HepG2 (cell line): ENCODE results near the gene AHSA1. TPM values are rescaled to one million over a fixed set of nuclear protein-coding genes. Genes with fewer than 3 reads are reported as not detected.

ENCODE experiments used
- ADNP ChIP-seq: sonication (generic); formaldehyde crosslinking; IDR thresholded peaks from 2 replicates; pipeline ENCODE4 v1.4.0; 2020; ENCODE audit warnings: missing genetic modification reagents
- ERF ChIP-seq: IDR thresholded peaks from 2 replicates; pipeline ENCODE4 v1.6.1; 2018; ENCODE audit warnings: missing biosample characterization, missing genetic modification reagents
- GABPA ChIP-seq, 2 experiments: IDR thresholded peaks; 2 replicates each; pipeline ENCODE4 v1.6.1; 2011 to 2016; ENCODE audit warnings: low read depth in 2 of 2, low read length in 1 of 2, missing biosample characterization in 1 of 2, missing genetic modification characterization in 1 of 2
- IRF2 ChIP-seq: IDR thresholded peaks from 2 replicates; pipeline ENCODE4 v1.6.1; 2018; ENCODE audit warnings: missing genetic modification reagents, missing compliant biosample characterization
- JUND ChIP-seq: sonication (generic); formaldehyde crosslinking; IDR thresholded peaks from 2 replicates; pipeline ENCODE4 v1.8.0; 2022; ENCODE audit warnings: mild to moderate bottlenecking, missing genetic modification reagents
- KDM6A ChIP-seq: IDR thresholded peaks from 2 replicates; pipeline ENCODE4 v1.6.1; 2016; ENCODE audit warnings: low read depth
- KMT2A ChIP-seq: sonication (generic); formaldehyde crosslinking; IDR thresholded peaks from 2 replicates; pipeline ENCODE4 v1.4.0; 2020; ENCODE audit warnings: missing genetic modification reagents
- LCORL ChIP-seq, 2 experiments: fragments of 450-650 bp in 1 of 2; sonication (generic) in 1 of 2; formaldehyde crosslinking in 1 of 2; IDR thresholded peaks; 2 replicates each; pipeline versions ENCODE4 v1.5.0 to v1.6.1; 2017 to 2020; ENCODE audit warnings: antibody characterized with exemption in 1 of 2, missing genetic modification reagents in 1 of 2
- MXI1 ChIP-seq: IDR thresholded peaks from 3 replicates; pipeline ENCODE4 v1.6.1; 2012; ENCODE audit warnings: low read depth, low read length, inconsistent platforms, borderline replicate concordance
- MYPOP ChIP-seq: sonication (generic); formaldehyde crosslinking; IDR thresholded peaks from 2 replicates; pipeline ENCODE4 v1.8.1; 2023; ENCODE audit warnings: mild to moderate bottlenecking, moderate library complexity, missing genetic modification reagents
- NONO ChIP-seq, 2 experiments: fragments of 450-650 bp in 1 of 2; sonication (generic) in 1 of 2; formaldehyde crosslinking in 1 of 2; IDR thresholded peaks in 1 of 2; conservative IDR thresholded peaks in 1 of 2; 2 replicates each; pipeline versions ENCODE4 v1.6.1 to v1.8.0; 2017 to 2022; ENCODE audit warnings: mild to moderate bottlenecking in 1 of 2, missing genetic modification reagents in 1 of 2, moderate library complexity in 1 of 2
- NR3C1 ChIP-seq: sonication (generic); formaldehyde crosslinking; IDR thresholded peaks from 2 replicates; pipeline ENCODE4 v1.4.0; 2020; ENCODE audit warnings: missing genetic modification reagents
- NRL ChIP-seq: sonication (generic); formaldehyde crosslinking; IDR thresholded peaks from 2 replicates; pipeline ENCODE4 v1.5.0; 2020; ENCODE audit warnings: missing genetic modification reagents, mild to moderate bottlenecking, moderate library complexity, borderline replicate concordance
- PHF5A ChIP-seq: IDR thresholded peaks from one replicate; pipeline ENCODE4 v1.6.1; 2018; ENCODE audit warnings: low read depth, missing genetic modification reagents; ENCODE audit not compliant: unreplicated experiment
- RORA ChIP-seq: sonication (generic); formaldehyde crosslinking; IDR thresholded peaks from 2 replicates; pipeline ENCODE4 v1.5.0; 2020; ENCODE audit warnings: mild to moderate bottlenecking, missing genetic modification reagents, moderate library complexity
- RXRB ChIP-seq: IDR thresholded peaks from 2 replicates; pipeline ENCODE4 v1.6.1; 2016; ENCODE audit warnings: borderline replicate concordance, missing genetic modification reagents, missing compliant biosample characterization
- SNAPC2 ChIP-seq: sonication (generic); formaldehyde crosslinking; IDR thresholded peaks from 2 replicates; pipeline ENCODE4 v1.8.1; 2022; ENCODE audit warnings: mild to moderate bottlenecking, missing genetic modification reagents
- TEAD3 ChIP-seq: optimal IDR thresholded peaks from 2 replicates; pipeline ENCODE3; 2016; ENCODE audit warnings: borderline replicate concordance
- TERF1 ChIP-seq: sonication (generic); formaldehyde crosslinking; IDR thresholded peaks from 2 replicates; pipeline ENCODE4 v1.8.0; 2022; ENCODE audit warnings: mild to moderate bottlenecking, missing genetic modification reagents, moderate library complexity
- THAP11 ChIP-seq: IDR thresholded peaks from 2 replicates; pipeline ENCODE4 v1.6.1; 2016; ENCODE audit warnings: missing biosample characterization, missing genetic modification reagents
- ZBTB20 ChIP-seq: sonication (generic); formaldehyde crosslinking; IDR thresholded peaks from 2 replicates; pipeline ENCODE4 v1.8.1; 2023; ENCODE audit warnings: missing genetic modification reagents, low read depth, mild to moderate bottlenecking, borderline replicate concordance
- ZNF333 ChIP-seq: sonication (generic); formaldehyde crosslinking; IDR thresholded peaks from 2 replicates; pipeline ENCODE4 v1.4.0; 2020; ENCODE audit warnings: mild to moderate bottlenecking, missing genetic modification reagents, borderline replicate concordance
- ZNF547 ChIP-seq: sonication (generic); formaldehyde crosslinking; IDR thresholded peaks from 2 replicates; pipeline ENCODE4 v1.5.1; 2020; ENCODE audit warnings: mild to moderate bottlenecking, missing genetic modification reagents
- ZNF619 ChIP-seq: sonication (generic); formaldehyde crosslinking; IDR thresholded peaks from 2 replicates; pipeline ENCODE4 v1.4.0; 2020; ENCODE audit warnings: mild to moderate bottlenecking, missing genetic modification reagents
- polyA plus RNA-seq, 8 experiments: library from polyadenylated mRNA; depleted of rRNA in 3 of 8; stranded (reverse) in 7 of 8; unstranded in 1 of 8; fragments of >200 nt; fragmentation: Illumina TruSeq in 4 of 8; extraction: Trizol in 4 of 8; gene quantifications; 2 replicates each; pipeline versions ENCODE4 v1.2.1 to v1.2.3, GENCODE V29; 2011 to 2016; ENCODE audit warnings: low read depth in 4 of 8, missing spikeins in 1 of 8, mixed read lengths in 1 of 8; ENCODE audit not compliant: insufficient read depth in 1 of 8
- total RNA-seq, 5 experiments: library from RNA; depleted of rRNA; stranded (reverse); fragments of >200 nt; fragmentation: Illumina TruSeq; extraction: Trizol; gene quantifications; 2 replicates each; pipeline ENCODE4 v1.2.3, GENCODE V29; 2016; ENCODE audit warnings: low read depth in 1 of 5
- TF ChIP-seq, protein P1 (sequence below): sonication (generic); formaldehyde crosslinking; IDR thresholded peaks from 2 replicates; pipeline ENCODE4 v1.8.1; 2023; ENCODE audit warnings: mild to moderate bottlenecking, missing genetic modification reagents
- TF ChIP-seq, protein P2 (sequence below): sonication (generic); formaldehyde crosslinking; IDR thresholded peaks from 2 replicates; pipeline ENCODE4 v1.8.0; 2022; ENCODE audit warnings: low read depth, missing genetic modification reagents

Gene AHSA1
- total and polyA plus RNA-seq, 2 of the 13 experiments (the other 11 are each of a cell fraction or from before 2014, with no cell fraction given) = 113 to 241 TPM

GRCh38 chr14:77502109-77502782 is 44.4 kb downstream of the AHSA1 start (continued):
- TF ChIP-seq KMT2A (CRISPR knock-in tag) (no peak), GABPA (IDR thresholded peaks at IDR 0.05; ENCODE audit: low read depth, low read length) (no peak), GABPA (CRISPR knock-in tag; IDR thresholded peaks at IDR 0.05; ENCODE audit: low read depth) (0 out of 2 replicates have a peak, but pooled peaks have one; percentile 35), NR3C1 (CRISPR knock-in tag) (no peak), TERF1 (CRISPR knock-in tag) (no peak), ZNF547 (CRISPR knock-in tag) (no peak), ERF (CRISPR knock-in tag) (peak; percentile 68), TEAD3 (CRISPR knock-in tag) (peak; percentile 83), THAP11 (0 out of 2 replicates have a peak, but pooled peaks have one; percentile 25), ZNF333 (CRISPR knock-in tag) (no peak), LCORL (IDR thresholded peaks at IDR 0.05) (no peak), LCORL (CRISPR knock-in tag; IDR thresholded peaks at IDR 0.05) (peak; percentile 45; the same call in 1 of the 2 replicates), ZNF619 (CRISPR knock-in tag) (no peak), MYPOP (CRISPR knock-in tag) (0 out of 2 replicates have a peak, but pooled peaks have one; percentile 59), ZBTB20 (CRISPR knock-in tag) (peak; percentile 86; the same call in 1 of the 2 replicates), KDM6A (CRISPR knock-in tag) (peak; percentile 82), MXI1 (peak; percentile 36; the same call in 1 of the 3 replicates), JUND (CRISPR knock-in tag) (no peak), ADNP (CRISPR knock-in tag) (no peak), IRF2 (CRISPR knock-in tag) (peak; percentile 58; the same call in 1 of the 2 replicates), RXRB (CRISPR knock-in tag) (peak; percentile 95), SNAPC2 (CRISPR knock-in tag) (peak; percentile 70; the same call in 1 of the 2 replicates), NONO (IDR thresholded peaks at IDR 0.05) (no peak), NONO (CRISPR knock-in tag; conservative IDR thresholded peaks at IDR 0.05) (peak; percentile 38; the same call in 1 of the 2 replicates), RORA (CRISPR knock-in tag) (no peak), NRL (no peak), PHF5A (CRISPR knock-in tag) (peak; percentile 28)
- TF ChIP-seq, protein P1, sequence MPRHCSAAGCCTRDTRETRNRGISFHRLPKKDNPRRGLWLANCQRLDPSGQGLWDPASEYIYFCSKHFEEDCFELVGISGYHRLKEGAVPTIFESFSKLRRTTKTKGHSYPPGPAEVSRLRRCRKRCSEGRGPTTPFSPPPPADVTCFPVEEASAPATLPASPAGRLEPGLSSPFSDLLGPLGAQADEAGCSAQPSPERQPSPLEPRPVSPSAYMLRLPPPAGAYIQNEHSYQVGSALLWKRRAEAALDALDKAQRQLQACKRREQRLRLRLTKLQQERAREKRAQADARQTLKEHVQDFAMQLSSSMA = no peak
- TF ChIP-seq, protein P2, sequence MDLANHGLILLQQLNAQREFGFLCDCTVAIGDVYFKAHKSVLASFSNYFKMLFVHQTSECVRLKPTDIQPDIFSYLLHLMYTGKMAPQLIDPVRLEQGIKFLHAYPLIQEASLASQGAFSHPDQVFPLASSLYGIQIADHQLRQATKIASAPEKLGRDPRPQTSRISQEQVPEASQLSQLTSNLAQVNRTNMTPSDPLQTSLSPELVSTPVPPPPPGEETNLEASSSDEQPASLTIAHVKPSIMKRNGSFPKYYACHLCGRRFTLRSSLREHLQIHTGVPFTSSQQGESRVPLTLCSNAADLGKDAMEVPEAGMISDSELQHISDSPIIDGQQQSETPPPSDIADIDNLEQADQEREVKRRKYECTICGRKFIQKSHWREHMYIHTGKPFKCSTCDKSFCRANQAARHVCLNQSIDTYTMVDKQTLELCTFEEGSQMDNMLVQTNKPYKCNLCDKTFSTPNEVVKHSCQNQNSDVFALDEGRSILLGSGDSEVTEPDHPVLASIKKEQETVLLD (CRISPR knock-in tag) = no peak
